ENCODE measurements around the gene RIC8B.

DNA sequence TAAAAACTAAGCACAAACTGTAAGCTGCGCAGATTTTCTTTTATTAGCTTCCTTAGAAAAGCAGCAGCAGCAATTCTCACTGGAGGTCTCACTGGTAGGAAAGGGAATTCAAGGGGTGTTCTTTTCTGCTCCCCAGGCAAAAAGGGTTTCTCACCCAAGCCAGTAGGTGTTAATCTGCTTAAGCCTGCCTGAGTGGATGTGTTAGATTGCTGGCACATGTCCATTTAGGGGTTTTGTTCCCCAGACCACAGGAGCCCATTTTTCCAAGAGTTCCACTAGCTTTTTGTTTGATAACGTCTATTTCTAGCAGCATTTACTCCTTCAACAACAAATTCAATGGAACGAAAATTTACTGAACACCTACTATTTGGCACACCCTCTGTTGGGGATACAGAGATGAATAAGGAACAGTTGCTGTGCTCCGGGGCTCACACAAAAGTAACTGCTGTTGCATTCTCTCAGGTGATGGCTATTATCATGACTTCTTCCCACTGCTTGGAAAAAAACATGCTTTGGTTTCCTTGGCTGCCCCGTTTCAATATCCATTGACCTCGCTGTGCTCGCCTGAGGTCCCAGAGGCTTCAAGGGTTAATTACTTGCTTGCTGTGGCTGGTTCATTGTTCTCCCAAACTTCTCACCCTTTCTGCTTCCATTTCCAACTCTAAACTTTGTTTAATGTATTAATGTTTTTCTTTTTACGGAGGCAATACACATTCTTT is 31.1 kb upstream of the RIC8B start:
- TF ChIP-seq, protein P1, sequence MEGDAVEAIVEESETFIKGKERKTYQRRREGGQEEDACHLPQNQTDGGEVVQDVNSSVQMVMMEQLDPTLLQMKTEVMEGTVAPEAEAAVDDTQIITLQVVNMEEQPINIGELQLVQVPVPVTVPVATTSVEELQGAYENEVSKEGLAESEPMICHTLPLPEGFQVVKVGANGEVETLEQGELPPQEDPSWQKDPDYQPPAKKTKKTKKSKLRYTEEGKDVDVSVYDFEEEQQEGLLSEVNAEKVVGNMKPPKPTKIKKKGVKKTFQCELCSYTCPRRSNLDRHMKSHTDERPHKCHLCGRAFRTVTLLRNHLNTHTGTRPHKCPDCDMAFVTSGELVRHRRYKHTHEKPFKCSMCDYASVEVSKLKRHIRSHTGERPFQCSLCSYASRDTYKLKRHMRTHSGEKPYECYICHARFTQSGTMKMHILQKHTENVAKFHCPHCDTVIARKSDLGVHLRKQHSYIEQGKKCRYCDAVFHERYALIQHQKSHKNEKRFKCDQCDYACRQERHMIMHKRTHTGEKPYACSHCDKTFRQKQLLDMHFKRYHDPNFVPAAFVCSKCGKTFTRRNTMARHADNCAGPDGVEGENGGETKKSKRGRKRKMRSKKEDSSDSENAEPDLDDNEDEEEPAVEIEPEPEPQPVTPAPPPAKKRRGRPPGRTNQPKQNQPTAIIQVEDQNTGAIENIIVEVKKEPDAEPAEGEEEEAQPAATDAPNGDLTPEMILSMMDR (IDR thresholded peaks at IDR 0.05; ENCODE audit: low read length), result no peak
- no peak for TF ChIP-seq EZH2 (IDR thresholded peaks at IDR 0.05; ENCODE audit: borderline replicate concordance, low read length)
